ENCODE measurements around the gene TMOD2.

Gene TMOD2

DNA sequence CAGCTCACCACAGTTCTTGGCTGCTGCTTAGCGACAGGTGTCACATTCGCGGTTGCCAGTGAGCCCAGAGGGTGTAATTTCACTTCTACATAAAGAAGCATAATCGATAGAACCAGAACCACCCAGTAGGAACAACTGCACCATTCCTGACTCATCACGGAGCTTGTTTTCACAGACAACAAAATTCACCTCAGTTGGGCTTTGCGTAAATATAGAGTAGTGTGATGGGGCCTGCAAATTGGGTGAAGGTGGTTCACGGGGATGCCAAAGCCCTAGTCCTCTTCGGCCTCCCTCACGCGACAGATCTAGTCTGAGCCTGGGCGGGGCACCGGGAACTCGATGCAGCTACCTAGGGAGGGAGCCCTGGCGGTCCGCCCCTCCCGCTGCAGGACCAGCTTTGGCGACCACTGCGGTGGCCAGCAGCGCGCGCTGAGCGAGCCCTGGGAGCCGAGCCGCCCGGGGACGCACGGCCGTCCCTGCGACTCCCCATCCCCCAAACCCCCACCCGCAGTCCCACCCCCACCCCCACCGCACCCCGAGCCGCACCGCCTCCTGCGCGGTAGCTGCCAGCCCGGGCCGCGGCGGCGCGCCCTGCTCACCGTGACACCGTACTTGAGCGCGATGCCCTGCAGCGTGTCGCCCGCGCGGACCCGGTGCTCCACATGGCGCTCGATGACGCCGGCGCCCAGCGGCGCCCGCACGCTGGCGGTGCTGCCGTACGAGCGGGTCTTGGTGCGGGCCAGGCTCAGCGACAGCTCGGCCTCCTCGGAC lies 14.5 kb upstream of the TMOD2 start:
- DNase-seq, result no peak

DNA sequence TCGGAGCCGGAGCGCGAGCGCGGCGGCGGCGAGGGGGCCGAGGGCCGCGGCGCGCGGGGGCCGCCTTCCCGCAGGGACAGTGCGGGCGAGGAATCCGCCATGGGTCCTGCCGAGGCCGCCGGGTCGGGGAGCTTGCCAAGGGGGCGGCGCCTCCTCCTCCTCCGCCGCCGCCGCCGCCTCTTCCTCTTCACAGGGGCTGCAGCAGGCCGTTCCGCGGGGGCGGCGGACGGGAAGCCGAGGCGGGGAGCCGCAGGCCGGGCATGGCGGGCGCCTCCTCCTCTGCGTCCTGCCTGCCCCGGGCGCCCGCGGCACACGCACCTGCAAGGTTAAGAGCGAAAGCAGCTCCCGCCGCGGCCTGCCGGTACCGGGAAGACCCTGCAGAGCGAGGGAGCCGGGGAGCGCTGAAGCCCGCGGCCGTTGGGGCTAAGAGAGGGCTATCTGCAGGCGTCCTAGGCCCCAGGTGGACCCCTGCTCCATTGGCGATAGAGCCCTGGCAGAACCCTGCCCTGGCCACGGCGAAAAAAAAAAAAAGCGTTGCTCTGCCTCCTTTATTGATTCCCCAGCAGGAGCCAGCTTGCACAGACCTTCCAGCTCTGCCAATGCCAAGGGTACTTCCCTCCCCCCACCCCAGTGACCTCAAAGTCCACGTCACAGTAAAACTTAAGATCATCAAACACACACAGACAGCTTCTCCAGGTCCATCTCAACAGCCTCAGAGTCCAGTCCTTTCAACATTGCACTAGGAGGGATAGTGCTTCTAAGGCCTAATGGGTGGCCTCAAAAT lies 13.7 kb upstream of the TMOD2 start, which contains the start of gene LYSMD2:
TSS of gene LYSMD2 (minus strand) at position 134 of the 784 bp plus-strand sequence. CDS start at position 101, 33 bp downstream.
- peak; percentile 82 for DNase-seq

DNA sequence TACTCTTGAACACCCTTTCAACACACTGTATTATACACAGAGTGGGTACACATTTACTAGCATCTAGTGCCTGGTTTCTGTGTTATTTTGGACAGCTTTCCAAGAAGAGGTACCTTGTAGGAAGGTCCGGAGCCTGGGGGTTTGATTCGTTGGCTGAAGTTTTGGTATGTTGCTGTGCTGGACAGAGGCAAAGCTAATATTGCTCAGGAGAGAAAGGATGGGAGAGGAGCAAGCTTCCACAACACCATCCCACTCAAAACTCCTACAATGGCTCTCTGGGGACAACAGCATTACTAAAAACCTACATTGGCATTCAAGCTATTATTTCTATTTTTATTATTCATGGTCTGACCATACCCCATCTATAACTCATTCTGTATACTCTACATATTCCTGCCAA lies 12.8 kb upstream of the TMOD2 start:
- no peak for DNase-seq

DNA sequence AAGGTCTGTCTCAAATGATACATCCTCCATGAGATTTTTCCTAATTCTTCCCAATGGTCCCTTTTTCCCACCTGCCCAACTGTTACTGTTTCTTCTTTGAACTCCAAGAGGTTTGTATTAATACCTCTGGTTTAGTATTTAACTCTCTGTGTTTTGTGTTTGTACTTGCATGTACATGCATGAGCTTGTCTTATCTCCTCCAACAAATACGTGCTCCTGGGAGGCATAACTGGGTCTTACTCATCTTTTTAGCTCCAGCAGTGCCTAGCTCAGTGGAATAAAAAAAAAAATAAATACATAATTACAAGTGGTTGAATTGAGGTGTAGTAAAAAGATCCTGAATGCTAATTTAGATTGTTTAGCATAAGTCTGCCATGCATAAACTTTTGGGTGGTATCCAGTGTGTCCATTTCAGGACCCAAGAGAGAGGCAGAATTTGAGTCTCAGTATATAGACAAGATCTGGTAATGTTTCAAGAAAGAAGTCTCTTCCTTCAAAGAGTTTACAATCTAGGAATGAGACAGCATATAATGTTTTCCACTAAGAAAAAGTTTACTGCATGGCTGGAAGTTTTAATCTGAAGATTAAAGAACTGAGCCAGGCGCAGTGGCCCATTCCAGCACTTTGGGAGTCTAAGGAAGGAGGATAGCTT lies 12.2 kb upstream of the TMOD2 start:
- DNase-seq, result no peak

DNA sequence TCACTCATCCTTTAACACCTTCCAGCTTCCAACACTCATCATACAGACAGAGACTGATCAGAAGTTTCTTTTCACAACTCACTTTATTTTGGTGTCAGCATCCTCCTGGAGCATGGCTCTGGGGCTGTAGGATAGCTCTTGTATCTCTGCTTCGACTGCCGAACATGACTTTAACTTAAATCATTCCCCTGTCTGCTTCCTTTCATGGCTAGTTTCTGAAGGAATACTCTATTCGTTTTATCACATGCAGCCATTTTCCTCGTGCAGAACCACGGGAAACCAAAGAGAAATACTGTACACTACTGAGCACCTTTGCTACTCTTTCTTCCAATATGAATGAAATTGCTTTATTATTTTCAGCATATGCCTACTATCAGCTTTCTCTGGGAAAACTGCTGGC lies 2.1 kb upstream of the TMOD2 start:
- no peak for DNase-seq

- DNase-seq, result no peak
These were observed 1.2 kb upstream of the TMOD2 start for GRCh38 chr15:51750186-51750585.

- DNase-seq, result peak; percentile 54
These were observed 593 bp downstream of the TMOD2 start for GRCh38 chr15:51751697-51752683.

DNA sequence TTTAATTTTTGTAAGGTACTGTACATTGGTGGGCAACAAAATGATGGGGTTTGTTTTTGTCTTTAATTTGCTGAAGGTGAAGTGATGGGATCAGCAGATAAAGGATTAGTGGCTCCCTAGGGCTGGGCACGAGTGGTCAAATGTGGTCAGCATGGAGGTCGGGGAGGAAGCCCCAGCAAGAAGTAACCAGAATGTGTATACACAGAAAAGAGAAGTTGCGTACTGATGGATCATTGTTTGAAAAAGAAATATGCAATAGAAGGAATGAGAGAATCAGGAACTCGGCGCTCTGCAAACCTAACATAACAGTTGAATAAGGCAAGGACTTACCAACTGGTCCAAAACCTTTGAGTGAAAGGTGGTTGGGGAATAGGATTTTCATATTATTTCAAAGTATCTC lies 1.5 kb downstream of the TMOD2 start:
- no peak for DNase-seq

GRCh38 chr15:51754267-51754666 lies 2.9 kb downstream of the TMOD2 start:
- DNase-seq, result no peak

GRCh38 chr15:51755790-51756189 lies 4.4 kb downstream of the TMOD2 start:
- no peak for DNase-seq

GRCh38 chr15:51756482-51756881 lies 5.1 kb downstream of the TMOD2 start:
- no peak for DNase-seq

GRCh38 chr15:51757450-51757849 lies 6.1 kb downstream of the TMOD2 start:
- no peak for DNase-seq

- peak; percentile 69 for DNase-seq
These were observed 7.2 kb downstream of the TMOD2 start for GRCh38 chr15:51758645-51759044.

GRCh38 chr15:51759557-51760070 lies 8.2 kb downstream of the TMOD2 start:
- DNase-seq, result peak; percentile 58

DNA sequence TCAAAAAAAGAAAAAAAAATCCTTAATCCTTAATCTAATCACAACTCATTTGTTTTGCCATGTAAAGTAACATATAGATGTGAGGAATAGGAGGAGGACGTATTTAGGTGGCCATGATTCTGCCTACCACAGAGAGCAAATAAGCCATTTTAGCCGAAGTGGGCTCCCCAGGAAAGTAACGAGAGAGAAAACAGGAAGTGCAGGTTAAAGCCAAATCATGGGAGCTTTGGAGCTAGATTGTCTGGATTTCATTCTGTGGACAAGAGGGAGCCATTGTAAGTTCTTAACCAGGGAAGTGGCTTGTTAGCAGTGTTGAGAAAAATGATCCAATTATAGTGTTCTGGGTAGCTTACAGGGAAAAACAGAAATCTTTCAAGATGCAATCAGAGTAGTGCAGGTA lies 9.4 kb downstream of the TMOD2 start:
- DNase-seq, result no peak

DNA sequence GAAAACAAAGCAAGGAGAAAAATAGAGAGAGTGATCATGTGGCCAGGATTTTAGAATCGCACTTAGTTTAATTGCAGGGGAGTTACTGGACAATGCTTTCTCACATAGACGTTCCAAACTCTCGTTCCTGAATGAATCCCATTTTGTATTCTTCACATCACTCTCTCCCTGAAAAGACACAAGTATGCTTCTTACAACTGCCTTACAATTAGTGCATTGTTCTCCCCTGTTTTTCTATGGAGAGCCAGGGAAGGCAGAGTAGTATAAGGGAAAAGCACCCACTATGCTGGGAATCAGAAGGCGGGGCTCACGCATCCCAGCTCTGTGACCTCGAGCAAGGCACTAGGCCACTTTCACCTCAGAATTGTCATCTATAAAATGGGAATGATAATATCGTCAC lies 14.4 kb downstream of the TMOD2 start:
- DNase-seq, result no peak

DNA sequence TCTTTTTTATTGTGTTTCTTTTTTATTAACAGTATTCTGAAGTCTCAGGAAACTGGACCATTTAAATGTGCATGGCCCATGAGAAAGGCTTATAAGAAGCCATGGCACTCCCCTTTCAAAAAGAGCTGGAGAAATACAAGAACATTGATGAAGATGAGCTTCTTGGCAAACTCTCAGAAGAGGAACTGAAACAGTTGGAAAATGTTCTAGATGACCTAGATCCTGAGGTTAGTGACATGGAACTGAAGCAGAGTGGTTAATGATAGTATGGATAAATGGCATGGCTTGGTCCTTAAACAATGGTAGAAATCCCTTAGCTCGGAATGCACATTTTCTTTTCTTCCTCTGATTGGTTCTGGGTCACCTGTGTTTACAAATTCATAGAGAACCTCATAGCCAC lies 14.9 kb downstream of the TMOD2 start:
- no peak for DNase-seq

GRCh38 chr15:51768018-51768417 lies 16.6 kb downstream of the TMOD2 start:
- no peak for DNase-seq

GRCh38 chr15:51770902-51771301 lies 19.5 kb downstream of the TMOD2 start:
- no peak for DNase-seq

DNA sequence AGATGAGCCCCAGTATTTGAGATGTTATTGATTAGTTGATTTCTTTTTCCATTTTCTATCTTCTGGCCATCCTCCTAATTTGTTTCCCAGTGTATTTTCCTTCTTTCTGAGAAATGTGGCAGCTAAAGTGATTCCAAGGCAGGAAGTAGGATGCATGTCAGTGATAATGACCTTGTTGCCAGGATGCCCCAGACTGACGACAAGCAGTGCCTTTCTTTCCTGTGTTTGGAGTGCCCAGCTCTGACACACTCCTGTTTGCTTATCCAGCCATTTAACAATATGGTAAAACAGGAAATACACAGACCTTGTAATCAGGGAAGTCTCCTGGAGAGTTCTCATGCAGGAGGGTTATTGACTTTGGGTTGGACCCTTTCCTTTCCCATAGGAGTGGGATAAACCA lies 20.4 kb downstream of the TMOD2 start:
- no peak for DNase-seq

DNA sequence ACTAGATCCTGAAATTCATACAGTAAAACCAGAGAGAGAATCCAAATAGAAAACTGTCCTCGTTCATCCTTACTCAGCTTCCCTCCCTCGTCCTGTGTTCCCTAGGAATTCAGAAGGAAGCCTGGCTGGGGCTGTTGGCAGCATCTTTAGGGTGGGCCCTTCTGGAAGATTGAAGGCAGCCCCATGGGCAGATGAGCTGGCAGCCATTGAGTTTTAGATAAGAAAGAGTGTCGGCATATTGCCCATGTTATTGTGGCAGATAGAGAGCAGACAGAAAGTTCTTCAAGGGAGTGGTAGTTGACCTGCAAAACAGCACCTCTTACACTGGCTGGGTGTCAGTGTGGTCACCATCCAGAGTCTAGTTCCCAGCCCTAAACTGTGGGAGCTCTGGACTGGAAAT lies 23.5 kb downstream of the TMOD2 start:
- no peak for DNase-seq

Measured in right hindlimb (tissue), 1 donor.